NCI-H1417 (cell line): ENCODE measurements around the gene NCMAP.
"Not testable (repeated sequence)": the region's sequence is repeated elsewhere in the genome, so short reads cannot be mapped to it uniquely, and the experiment has no call there.

Experiments used
- DNase-seq, 3 experiments: peaks; one replicate each; lab custom pipeline; 2025; lab: John Stamatoyannopoulos, UW

The NCMAP gene

DNA sequence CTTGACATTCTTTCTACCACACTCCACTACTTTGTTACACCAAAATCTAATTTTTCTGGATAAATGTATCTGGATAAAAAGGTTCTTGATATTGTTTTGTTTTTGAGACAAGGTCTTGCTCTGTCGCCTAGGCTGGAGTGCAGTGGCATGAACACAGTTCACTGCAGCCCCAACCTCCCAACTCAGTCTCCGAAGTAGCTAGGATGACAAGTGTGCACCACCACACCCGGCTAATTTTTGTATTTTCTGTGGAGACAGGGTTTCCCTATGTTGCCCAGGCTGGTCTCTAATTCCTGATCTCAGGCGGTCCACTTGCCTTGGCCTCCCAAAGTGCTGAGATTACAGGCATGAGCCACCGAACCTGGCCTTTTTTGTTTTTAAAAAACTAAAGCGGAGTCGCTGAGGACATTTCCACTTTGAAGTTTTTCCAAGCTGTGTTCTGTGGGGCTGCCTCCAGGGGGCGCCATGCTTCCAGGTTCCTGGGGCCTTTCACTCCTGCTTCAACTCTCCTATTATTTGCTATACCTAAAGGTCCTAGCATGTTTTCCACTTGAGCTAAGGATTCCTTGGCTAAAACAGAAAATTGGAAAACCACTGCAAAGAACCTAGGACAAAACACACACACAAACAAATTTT, 14.1 kb upstream of the NCMAP start:
- DNase-seq = peak in 2 of 3 experiments; percentile 19 to 38

- DNase-seq = no peak
Observed at GRCh38 chr1:24544239-24544638, 11.6 kb upstream of the NCMAP start.

DNA sequence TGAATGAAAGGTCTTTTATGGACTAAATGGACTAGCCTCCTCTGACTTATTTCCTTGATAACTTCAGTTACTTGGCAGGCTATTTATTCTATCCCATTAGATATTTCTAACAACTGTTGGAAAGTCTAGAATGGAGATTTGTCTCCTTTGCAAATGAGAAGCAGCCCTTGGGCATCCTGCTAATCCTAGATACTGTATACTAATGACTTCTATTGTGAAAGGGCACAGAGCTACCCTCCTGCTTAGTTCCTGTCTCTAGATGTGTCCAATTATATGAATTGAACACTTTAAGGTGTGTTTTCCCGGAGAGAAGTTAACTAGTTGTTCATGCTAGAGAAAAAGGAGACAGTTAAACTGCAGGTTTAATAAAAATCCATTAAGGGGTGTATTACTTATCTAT, 10.2 kb upstream of the NCMAP start:
- DNase-seq = no peak

GRCh38 chr1:24547195-24547594, 8.7 kb upstream of the NCMAP start:
- DNase-seq = no peak

GRCh38 chr1:24548070-24548469, 7.8 kb upstream of the NCMAP start:
- DNase-seq = no peak

GRCh38 chr1:24549210-24549609, 6.7 kb upstream of the NCMAP start:
- DNase-seq = not testable (repeated sequence)

- peak in 1 of 3 experiments; percentile 20 for DNase-seq
Observed at GRCh38 chr1:24551290-24551959, 4.5 kb upstream of the NCMAP start.

- peak in 2 of 3 experiments; percentile 9 to 54 for DNase-seq
Observed at GRCh38 chr1:24551960-24552571, 3.8 kb upstream of the NCMAP start.

DNA sequence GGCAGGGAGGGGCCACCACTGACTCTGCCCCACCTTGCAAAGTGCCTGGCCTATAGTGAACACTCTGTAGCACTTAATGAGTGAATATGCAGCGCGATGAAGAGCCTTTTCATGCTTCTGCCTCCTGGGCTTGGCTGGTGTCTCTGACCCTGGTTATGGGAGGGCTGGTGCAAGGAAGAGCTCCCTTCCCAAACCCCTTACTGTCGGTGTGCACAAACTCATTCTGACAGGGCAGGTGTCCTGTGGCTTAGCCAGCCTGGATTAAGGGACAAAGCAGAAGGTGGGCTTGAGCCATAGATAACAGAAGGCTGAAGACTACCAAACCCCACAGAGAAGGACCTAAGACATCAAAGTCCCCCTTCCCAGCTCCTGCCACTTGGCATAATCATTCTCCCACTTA, 2.0 kb upstream of the NCMAP start:
- no peak for DNase-seq

GRCh38 chr1:24554714-24555113, 1.2 kb upstream of the NCMAP start:
- no peak for DNase-seq

- DNase-seq = no peak
Observed at GRCh38 chr1:24556414-24556795, 518 bp downstream of the NCMAP start.

DNA sequence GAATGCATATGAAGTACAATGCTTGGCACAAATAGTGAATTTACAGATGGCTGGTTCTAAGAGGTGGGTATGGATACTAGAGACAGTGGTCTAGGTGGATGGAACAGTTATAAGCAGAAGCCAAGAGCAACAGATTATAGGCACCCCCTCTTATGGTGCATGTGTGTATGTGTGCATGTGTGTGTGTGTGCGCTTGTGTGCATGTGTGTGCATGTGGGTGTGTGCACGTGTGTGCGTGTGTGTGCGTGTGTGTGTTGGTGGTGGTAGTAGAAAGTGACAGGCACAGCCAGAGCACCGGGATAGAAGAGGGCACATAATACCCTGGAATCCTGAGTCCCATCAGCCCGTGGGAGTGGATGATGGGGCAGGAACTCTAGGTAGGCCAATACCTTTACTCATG, 1.3 kb downstream of the NCMAP start:
- no peak for DNase-seq

DNA sequence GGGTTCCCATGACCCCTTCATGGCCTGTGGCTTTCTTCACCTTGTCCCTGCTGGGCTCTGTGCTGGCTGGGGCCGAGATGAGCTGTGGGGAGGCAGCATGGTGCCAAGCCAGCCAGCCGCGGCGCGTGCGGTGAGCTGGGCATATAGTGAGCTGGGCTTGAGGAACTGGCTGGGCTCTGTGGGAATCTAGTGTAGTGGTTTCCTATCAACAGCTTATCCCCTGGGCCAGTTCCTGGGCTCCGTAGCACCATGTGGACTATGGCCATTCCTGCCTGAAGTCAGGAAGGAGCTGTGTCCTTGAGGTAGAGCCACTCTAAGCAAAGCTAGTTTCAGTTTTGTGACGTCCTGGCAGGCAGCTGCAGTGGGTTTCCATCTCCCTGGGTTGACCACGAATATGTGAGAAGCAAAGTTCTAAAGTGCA, 1.8 kb downstream of the NCMAP start:
- DNase-seq = no peak

GRCh38 chr1:24558455-24558854, 2.6 kb downstream of the NCMAP start:
- DNase-seq = no peak

DNA sequence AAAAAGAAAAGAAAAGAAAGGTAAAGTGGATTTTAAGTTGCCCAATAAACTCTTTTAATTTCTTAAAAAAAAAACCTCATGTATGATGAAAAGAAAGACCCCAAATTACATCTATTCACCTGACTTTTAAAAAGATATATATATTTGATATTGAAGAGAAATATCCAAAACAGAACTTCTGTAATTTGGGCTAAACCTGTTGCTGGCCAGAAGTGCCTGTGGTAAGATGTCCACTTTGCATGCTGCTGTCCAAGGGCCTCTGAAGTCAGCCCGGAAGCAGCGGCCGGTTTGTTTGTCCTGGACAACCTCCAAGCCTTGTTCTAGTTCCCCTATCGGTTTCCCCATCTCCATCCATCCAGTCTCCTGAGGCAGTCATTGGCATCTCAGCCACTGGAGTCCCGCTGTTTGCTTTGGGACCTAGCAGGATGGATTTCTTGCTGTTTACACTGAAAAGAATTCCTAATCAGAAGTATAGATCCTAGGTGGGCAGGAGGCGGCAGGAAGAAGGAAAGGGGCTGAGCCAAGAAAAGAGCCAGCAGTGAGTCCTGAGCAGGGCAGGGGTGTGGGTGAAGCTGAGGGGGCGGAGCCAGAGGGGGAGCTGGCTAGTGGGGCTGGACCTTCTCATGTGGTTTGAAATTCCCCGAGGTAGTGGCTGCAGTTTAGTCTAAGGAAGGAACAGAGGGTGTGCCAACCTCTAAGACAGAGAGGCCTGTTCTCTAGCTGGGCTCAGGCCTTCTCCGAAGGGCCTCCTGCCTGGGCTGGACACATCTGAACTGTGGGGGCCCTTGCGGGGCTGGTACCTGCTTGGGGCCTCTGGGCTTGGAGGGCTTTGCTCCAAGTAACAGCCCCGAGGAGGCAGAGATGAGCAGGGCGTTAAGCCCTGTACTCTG, 3.3 kb downstream of the NCMAP start:
- DNase-seq = no peak

DNA sequence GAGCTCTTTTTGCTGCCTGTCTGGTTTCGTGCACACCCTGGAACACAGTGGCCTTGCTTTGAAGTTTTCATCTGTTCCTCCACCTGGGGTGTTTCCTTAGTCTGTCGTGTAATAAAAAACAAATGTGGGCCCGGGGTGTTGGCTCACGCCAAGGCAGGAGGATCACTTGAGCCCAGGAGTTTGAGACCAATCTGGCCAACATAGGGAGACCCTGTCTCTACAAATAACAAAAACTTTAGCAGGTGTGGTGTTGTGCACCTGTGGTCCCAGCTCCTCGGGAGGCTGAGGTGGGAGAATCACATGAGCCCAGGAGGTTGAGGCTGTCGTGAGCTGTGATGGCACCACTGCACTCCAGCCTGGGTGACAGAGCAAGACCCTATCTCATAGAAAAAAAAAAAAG, 4.5 kb downstream of the NCMAP start:
- DNase-seq = no peak

- DNase-seq = peak; percentile 70 to 96 (median 83)
Observed at GRCh38 chr1:24562625-24563024, 6.7 kb downstream of the NCMAP start.

- DNase-seq = no peak
Observed at GRCh38 chr1:24564695-24565094, 8.8 kb downstream of the NCMAP start.

GRCh38 chr1:24566236-24566867, 10.5 kb downstream of the NCMAP start:
- DNase-seq = no peak

GRCh38 chr1:24567792-24568388, 12.0 kb downstream of the NCMAP start:
- peak in 1 of 3 experiments; percentile 20 for DNase-seq

- no peak for DNase-seq
Observed at GRCh38 chr1:24568475-24568874, 12.6 kb downstream of the NCMAP start.
